Activated CD8-positive, alpha-beta memory T cell treated with anti-CD3 and anti-CD28 coated beads, Interleukin-2, amount 10 ng/mL, durations not matched to agents 7 days and 5 days (primary cell): ENCODE data around the gene NCAM2. TPM values are rescaled to one million over a fixed set of nuclear protein-coding genes. Genes with fewer than 3 reads are reported as not detected.

Source experiments
- ATAC-seq: fragments of 150-1000 bp; cut with Tn5 transposase; one replicate; pipeline ENCODE4 v1.10.0; 2021; ENCODE audit warnings: moderate library complexity
- CTCF ChIA-PET: fragments of 350-600 bp; sonication (Branson Sonifier 250); formaldehyde crosslinking; loops from one replicate; lab custom pipeline; 2021; ENCODE audit warnings: antibody characterized with exemption; lab: Charles Lee
- DNase-seq: peaks from one replicate; pipeline ENCODE4 v3.0.0-alpha.2; 2020
- H3K27ac Mint-ChIP-seq: one replicate; pipeline ENCODE4 v1.8.0; 2021; ENCODE audit warnings: mild to moderate bottlenecking, mixed read lengths
- H3K27me3 Mint-ChIP-seq: one replicate; pipeline ENCODE4 v1.8.0; 2021; ENCODE audit warnings: mixed read lengths
- H3K36me3 Mint-ChIP-seq: one replicate; pipeline ENCODE4 v1.8.0; 2021; ENCODE audit warnings: mild to moderate bottlenecking, mixed read lengths
- H3K4me1 Mint-ChIP-seq: one replicate; pipeline ENCODE4 v1.8.0; 2021; ENCODE audit warnings: mixed read lengths
- H3K4me3 Mint-ChIP-seq: one replicate; pipeline ENCODE4 v1.8.0; 2021; ENCODE audit warnings: mild to moderate bottlenecking, moderate library complexity, mixed read lengths
- H3K9me3 Mint-ChIP-seq: one replicate; pipeline ENCODE4 v1.8.0; 2022; ENCODE audit warnings: low read depth, mixed read lengths
- total RNA-seq, 2 experiments: library from RNA; stranded (reverse); gene quantifications; one replicate each; pipeline ENCODE4 v1.2.3, GENCODE V29; 2021

Gene NCAM2
- total RNA-seq, 2 experiments from 2014 or later = not detected

GRCh38 chr21:21046063-21046462, 47.9 kb downstream of the NCAM2 start:
- CTCF ChIA-PET = no interaction called here
- Mint-ChIP-seq H3K4me1 (no peaks in the 10 kb centered on the region), H3K9me3 (no peaks in the 10 kb centered on the region), H3K36me3 (no peaks in the 10 kb centered on the region), H3K27me3 (no peaks in the 10 kb centered on the region), H3K27ac (no peak overlapping the region), H3K4me3 (no peak overlapping the region)
- no peak for ATAC-seq
- DNase-seq = no peak

DNA sequence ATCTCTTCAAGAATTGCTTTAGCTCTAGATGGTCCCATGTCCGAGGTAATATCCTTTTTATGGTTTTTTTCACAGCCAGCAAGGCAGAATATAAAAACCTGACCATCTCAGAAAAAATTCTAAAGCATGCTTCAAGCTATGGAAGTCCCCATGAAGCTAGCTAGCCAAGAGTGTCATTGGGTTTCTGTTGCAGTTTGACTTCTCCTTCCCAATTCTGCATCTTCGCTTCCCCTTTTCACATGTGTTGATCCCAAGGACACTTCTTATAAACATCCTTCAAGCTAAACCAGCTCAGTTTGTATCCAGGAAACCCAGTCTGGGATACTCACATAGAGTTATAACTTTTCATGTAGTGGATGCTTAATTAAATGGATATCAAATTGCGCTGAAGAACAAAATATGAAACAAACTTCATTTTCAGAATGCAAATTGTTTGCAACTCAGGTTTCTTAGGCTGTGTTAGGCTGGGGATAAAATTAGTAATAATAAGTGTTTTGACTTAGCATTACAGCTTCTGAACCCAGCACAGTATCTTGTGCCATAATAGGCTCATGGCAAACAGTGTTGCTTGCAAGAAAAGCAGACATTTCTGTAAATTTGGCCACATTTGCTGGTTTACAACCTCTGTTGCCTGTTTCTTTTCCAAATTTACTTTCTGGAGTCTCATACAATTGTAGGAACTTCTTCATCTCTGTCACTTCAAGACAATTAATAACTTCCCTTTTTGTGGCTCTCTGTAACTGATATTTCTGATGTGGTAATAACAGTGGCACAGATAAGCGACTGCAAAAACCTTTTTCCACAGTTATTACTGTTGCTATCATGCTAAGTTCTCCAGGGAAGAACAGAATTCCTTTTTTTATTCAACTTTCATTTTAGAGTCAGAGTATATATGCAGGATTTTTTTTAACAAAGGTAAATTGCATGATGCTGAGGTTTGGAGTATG, 53.2 kb downstream of the NCAM2 start:
- Mint-ChIP-seq H3K36me3 (no peaks in the 10 kb centered on the region), H3K9me3 (peaks cover 2% of the 10 kb centered on the region), H3K4me3 (no peak overlapping the region), H3K27me3 (no peaks in the 10 kb centered on the region), H3K27ac (no peak overlapping the region), H3K4me1 (no peaks in the 10 kb centered on the region)
- CTCF ChIA-PET = no interaction called here
- ATAC-seq (no peak), DNase-seq (no peak)

GRCh38 chr21:21052672-21053071, 54.5 kb downstream of the NCAM2 start:
- peaks cover 2% of the 10 kb centered on the region for H3K9me3 Mint-ChIP-seq
- no peaks in the 10 kb centered on the region for H3K4me1 Mint-ChIP-seq
- H3K27ac Mint-ChIP-seq = no peak overlapping the region
- H3K36me3 Mint-ChIP-seq = no peaks in the 10 kb centered on the region
- H3K27me3 Mint-ChIP-seq = no peaks in the 10 kb centered on the region
- no peak overlapping the region for H3K4me3 Mint-ChIP-seq
- CTCF ChIA-PET = no interaction called here
- ATAC-seq = no peak
- no peak for DNase-seq

- H3K27ac Mint-ChIP-seq = no peak overlapping the region
- no peaks in the 10 kb centered on the region for H3K4me1 Mint-ChIP-seq
- no peak for DNase-seq
- H3K27me3 Mint-ChIP-seq = no peaks in the 10 kb centered on the region
- no peak for ATAC-seq
- CTCF ChIA-PET = no interaction called here
- H3K4me3 Mint-ChIP-seq = no peak overlapping the region
- H3K9me3 Mint-ChIP-seq = no peaks in the 10 kb centered on the region
- H3K36me3 Mint-ChIP-seq = no peaks in the 10 kb centered on the region
These were observed 59.3 kb downstream of the NCAM2 start for GRCh38 chr21:21057349-21058062.

- DNase-seq = no peak
- no peak overlapping the region for H3K27ac Mint-ChIP-seq
- H3K9me3 Mint-ChIP-seq = no peaks in the 10 kb centered on the region
- no peaks in the 10 kb centered on the region for H3K27me3 Mint-ChIP-seq
- H3K36me3 Mint-ChIP-seq = no peaks in the 10 kb centered on the region
- H3K4me1 Mint-ChIP-seq = no peaks in the 10 kb centered on the region
- no peak for ATAC-seq
- CTCF ChIA-PET = no interaction called here
- H3K4me3 Mint-ChIP-seq = no peak overlapping the region
These were observed 65.6 kb downstream of the NCAM2 start for GRCh38 chr21:21063828-21064227.

DNA sequence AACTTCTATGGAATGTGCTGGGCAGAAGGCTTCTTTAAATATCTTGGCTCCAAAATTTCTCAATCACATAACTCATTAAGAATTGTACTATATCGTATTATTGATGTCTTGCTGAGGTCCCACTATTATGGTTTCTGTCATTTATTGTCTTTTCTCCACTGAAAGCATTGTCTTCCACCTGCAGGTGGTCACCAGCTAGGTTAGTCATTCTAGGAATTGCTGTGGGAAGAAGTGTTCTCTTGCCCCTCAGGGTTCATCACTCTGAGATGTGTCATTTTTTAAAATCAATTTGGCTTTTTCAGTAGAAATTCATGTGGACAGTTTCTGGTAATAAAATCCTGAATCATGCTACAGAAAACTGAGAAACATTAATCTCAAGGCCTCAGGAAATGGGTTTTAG, 66.1 kb downstream of the NCAM2 start:
- no peaks in the 10 kb centered on the region for H3K36me3 Mint-ChIP-seq
- H3K27ac Mint-ChIP-seq = no peak overlapping the region
- DNase-seq (no peak), ATAC-seq (no peak)
- no peaks in the 10 kb centered on the region for H3K27me3 Mint-ChIP-seq
- no peaks in the 10 kb centered on the region for H3K4me1 Mint-ChIP-seq
- CTCF ChIA-PET = no interaction called here
- H3K9me3 Mint-ChIP-seq = no peaks in the 10 kb centered on the region
- no peak overlapping the region for H3K4me3 Mint-ChIP-seq

GRCh38 chr21:21067375-21067774, 69.2 kb downstream of the NCAM2 start:
- CTCF ChIA-PET = no interaction called here

GRCh38 chr21:21074305-21074704, 76.1 kb downstream of the NCAM2 start:
- Mint-ChIP-seq H3K4me1 (no peaks in the 10 kb centered on the region), H3K27ac (no peak overlapping the region), H3K4me3 (no peak overlapping the region), H3K27me3 (no peaks in the 10 kb centered on the region), H3K9me3 (peaks cover 3% of the 10 kb centered on the region), H3K36me3 (no peaks in the 10 kb centered on the region)
- ATAC-seq = no peak
- CTCF ChIA-PET = no interaction called here
- no peak for DNase-seq

More at GRCh38 chr21:21067375-21067774, 69.2 kb downstream of the NCAM2 start:
- DNase-seq = no peak
- no peak overlapping the region for H3K27ac Mint-ChIP-seq
- peaks cover 3% of the 10 kb centered on the region for H3K9me3 Mint-ChIP-seq
- no peak overlapping the region for H3K4me3 Mint-ChIP-seq
- no peaks in the 10 kb centered on the region for H3K36me3 Mint-ChIP-seq
- ATAC-seq = no peak
- H3K27me3 Mint-ChIP-seq = no peaks in the 10 kb centered on the region
- no peaks in the 10 kb centered on the region for H3K4me1 Mint-ChIP-seq

DNA sequence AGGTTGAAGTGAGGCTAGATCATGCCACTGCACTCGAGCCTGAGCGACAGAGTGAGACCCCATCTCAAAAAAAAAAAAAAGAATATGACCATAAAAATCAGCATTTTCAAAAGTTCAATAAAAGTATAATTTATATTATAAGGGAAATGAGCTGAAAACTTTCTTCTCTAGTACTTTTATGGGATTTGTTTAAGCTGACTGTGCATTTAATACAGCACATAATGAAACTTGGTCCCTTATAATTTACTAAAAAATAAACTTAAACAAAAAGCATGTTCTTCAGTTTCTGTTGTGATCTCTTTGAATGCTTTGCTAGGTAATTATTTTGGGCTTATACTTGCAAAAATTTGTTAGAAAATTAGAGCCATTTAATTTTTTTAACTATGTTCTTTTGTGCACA, 77.8 kb downstream of the NCAM2 start:
- ATAC-seq (no peak), DNase-seq (no peak)
- Mint-ChIP-seq H3K36me3 (no peaks in the 10 kb centered on the region), H3K27ac (no peak overlapping the region), H3K27me3 (no peaks in the 10 kb centered on the region), H3K4me3 (no peak overlapping the region), H3K9me3 (no peaks in the 10 kb centered on the region), H3K4me1 (no peaks in the 10 kb centered on the region)
- CTCF ChIA-PET = no interaction called here

DNA sequence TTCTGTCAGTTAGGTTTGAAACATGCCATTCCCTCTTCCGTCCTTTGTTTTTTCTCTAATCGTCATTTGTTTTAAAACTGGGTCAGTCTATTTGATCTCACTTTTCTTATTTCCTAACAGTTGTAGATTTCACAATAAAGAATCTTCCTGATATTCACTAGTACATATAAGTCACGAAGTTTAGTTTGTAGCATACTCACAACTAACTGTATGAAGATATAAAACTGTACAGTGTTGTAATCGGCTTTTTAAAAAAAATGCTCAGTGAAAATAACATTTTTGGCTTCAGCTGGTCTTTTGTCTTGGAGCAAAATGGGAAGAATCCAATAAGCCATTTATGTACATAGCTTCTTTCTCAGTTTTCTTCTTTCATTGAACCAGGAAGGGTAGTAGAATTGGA, 78.3 kb downstream of the NCAM2 start:
- no peaks in the 10 kb centered on the region for H3K27me3 Mint-ChIP-seq
- no peaks in the 10 kb centered on the region for H3K36me3 Mint-ChIP-seq
- ATAC-seq (no peak), DNase-seq (no peak)
- H3K9me3 Mint-ChIP-seq = no peaks in the 10 kb centered on the region
- H3K4me3 Mint-ChIP-seq = no peak overlapping the region
- H3K4me1 Mint-ChIP-seq = no peaks in the 10 kb centered on the region
- no peak overlapping the region for H3K27ac Mint-ChIP-seq
- CTCF ChIA-PET = no interaction called here

- H3K36me3 Mint-ChIP-seq = no peaks in the 10 kb centered on the region
- no peaks in the 10 kb centered on the region for H3K27me3 Mint-ChIP-seq
- no peak overlapping the region for H3K27ac Mint-ChIP-seq
- H3K9me3 Mint-ChIP-seq = no peaks in the 10 kb centered on the region
- no peak for DNase-seq
- H3K4me1 Mint-ChIP-seq = no peaks in the 10 kb centered on the region
- CTCF ChIA-PET = no interaction called here
- ATAC-seq = no peak
- H3K4me3 Mint-ChIP-seq = no peak overlapping the region
These were observed 81.4 kb downstream of the NCAM2 start for GRCh38 chr21:21079646-21080045.

GRCh38 chr21:21084179-21084578, 86.0 kb downstream of the NCAM2 start:
- H3K27me3 Mint-ChIP-seq = no peaks in the 10 kb centered on the region
- peaks cover 4% of the 10 kb centered on the region for H3K9me3 Mint-ChIP-seq
- CTCF ChIA-PET = interaction anchor here (1.0 kb wide), 1 partner anchor 34 kb away, joined by 3 read pairs; no protein-coding TSS in a partner anchor
- H3K4me1 Mint-ChIP-seq = no peaks in the 10 kb centered on the region
- ATAC-seq (no peak), DNase-seq (no peak)
- H3K27ac Mint-ChIP-seq = no peak overlapping the region
- no peak overlapping the region for H3K4me3 Mint-ChIP-seq
- H3K36me3 Mint-ChIP-seq = no peaks in the 10 kb centered on the region

DNA sequence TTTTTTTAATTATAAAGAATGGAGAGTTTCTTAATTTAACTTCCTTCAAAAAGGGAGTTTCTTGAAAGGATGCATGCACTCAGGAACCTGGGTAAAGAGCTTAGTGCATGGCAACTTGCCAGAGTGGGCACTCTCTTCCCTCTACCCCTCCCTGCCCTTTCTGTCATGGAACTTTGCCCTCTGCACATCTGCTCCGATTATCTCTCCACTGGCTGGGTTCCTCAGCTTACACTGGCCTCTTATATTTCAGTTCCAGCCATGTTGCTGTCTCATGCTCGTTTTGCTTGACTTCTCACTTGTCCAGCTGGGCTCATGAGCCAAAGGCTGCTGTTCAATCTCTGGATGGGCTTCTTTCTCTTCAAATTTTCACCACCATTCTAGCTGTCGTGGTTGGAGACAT, 87.0 kb downstream of the NCAM2 start:
- H3K4me1 Mint-ChIP-seq = no peaks in the 10 kb centered on the region

GRCh38 chr21:21096956-21097355, 98.7 kb downstream of the NCAM2 start:
- H3K4me1 Mint-ChIP-seq = no peaks in the 10 kb centered on the region

More for the DNA sequence above, 87.0 kb downstream of the NCAM2 start:
- Mint-ChIP-seq H3K27ac (no peak overlapping the region), H3K9me3 (peaks cover 8% of the 10 kb centered on the region), H3K4me3 (no peak overlapping the region), H3K27me3 (no peaks in the 10 kb centered on the region), H3K36me3 (no peaks in the 10 kb centered on the region)
- no peak for ATAC-seq
- CTCF ChIA-PET = interaction anchor here (1.0 kb wide), 1 partner anchor 33 kb away, joined by 3 read pairs; no protein-coding TSS in a partner anchor
- no peak for DNase-seq

More at GRCh38 chr21:21096956-21097355, 98.7 kb downstream of the NCAM2 start:
- DNase-seq = no peak
- Mint-ChIP-seq H3K9me3 (no peaks in the 10 kb centered on the region), H3K27me3 (no peaks in the 10 kb centered on the region), H3K4me3 (no peak overlapping the region), H3K27ac (no peak overlapping the region), H3K36me3 (no peaks in the 10 kb centered on the region)
- CTCF ChIA-PET = no interaction called here
- no peak for ATAC-seq
